ENCODE results near the gene EDRF1. TPM values are rescaled to one million over a fixed set of nuclear protein-coding genes. Genes with fewer than 3 reads are reported as not detected.

EDRF1 gene
- total and polyA plus RNA-seq, 2 of the 13 experiments (the other 11 are each of a cell fraction or from before 2014, with no cell fraction given), result 16.9 to 26.7 TPM

- TF ChIP-seq NCOR1 (IDR thresholded peaks at IDR 0.05; ENCODE audit: borderline replicate concordance, low read length), result peak; percentile 71; the same call in 1 of the 2 replicates
- no peak for TF ChIP-seq CERS6 (CRISPR knock-in tag; IDR thresholded peaks at IDR 0.05)
- TF ChIP-seq ZBTB2 (CRISPR knock-in tag; IDR thresholded peaks at IDR 0.05; ENCODE audit: low read depth), result no peak
- no peak for TF ChIP-seq RFX5 (IDR thresholded peaks at IDR 0.05; ENCODE audit: low read depth, low read length)
- TF ChIP-seq NR3C1 (CRISPR knock-in tag; IDR thresholded peaks at IDR 0.05), result no peak
- no peak for TF ChIP-seq SOX6 (IDR thresholded peaks at IDR 0.05)
- TF ChIP-seq SOX6 (CRISPR knock-in tag; IDR thresholded peaks at IDR 0.05), result peak; percentile 97
- TF ChIP-seq SSRP1 (CRISPR knock-in tag; IDR thresholded peaks at IDR 0.05), result 0 out of 2 replicates have a peak, but pooled peaks have one; percentile 66
- no peak for TF ChIP-seq PLSCR1 (CRISPR knock-in tag; IDR thresholded peaks at IDR 0.05; ENCODE audit: borderline replicate concordance)
- TF ChIP-seq ZNF7 (CRISPR knock-in tag; IDR thresholded peaks at IDR 0.05), result no peak
- TF ChIP-seq ZNF773 (CRISPR knock-in tag; IDR thresholded peaks at IDR 0.05; ENCODE audit: borderline replicate concordance), result no peak
- no peak for TF ChIP-seq IKZF1 (IDR thresholded peaks at IDR 0.05)
- no peak for TF ChIP-seq KLF12 (CRISPR knock-in tag; IDR thresholded peaks at IDR 0.05; ENCODE audit: borderline replicate concordance)
- TF ChIP-seq NFE2L2 (IDR thresholded peaks at IDR 0.05; ENCODE audit: low read length), result no peak
- TF ChIP-seq ATF7-NPFF (CRISPR knock-in tag; IDR thresholded peaks at IDR 0.05; ENCODE audit: low read depth), result peak; percentile 68; the same call in 1 of the 2 replicates
- TF ChIP-seq ZNF567 (CRISPR knock-in tag; IDR thresholded peaks at IDR 0.05; ENCODE audit: borderline replicate concordance), result peak; percentile 91; the same call in 1 of the 2 replicates
- peak; percentile 81 for TF ChIP-seq ZNF574 (CRISPR knock-in tag; IDR thresholded peaks at IDR 0.05)
- TF ChIP-seq FUBP1 (CRISPR knock-in tag; IDR thresholded peaks at IDR 0.05; ENCODE audit: borderline replicate concordance), result peak; percentile 78; the same call in 1 of the 2 replicates
- TF ChIP-seq TARDBP (CRISPR knock-in tag; IDR thresholded peaks at IDR 0.05), result peak; percentile 94
- no peak for TF ChIP-seq ZNF75D (CRISPR knock-in tag; IDR thresholded peaks at IDR 0.05; ENCODE audit: borderline replicate concordance)
These were observed 73.1 kb downstream of the EDRF1 start (continued) for GRCh38 chr10:125792342-125793300.

Measured in HepG2 (cell line).